Cardiac fibroblast (primary cell): Measurements from ENCODE around the gene ANKZF1.
"Not testable (repeated sequence)": the region's sequence is repeated elsewhere in the genome, so short reads cannot be mapped to it uniquely, and the experiment has no call there.

Experiments
- DNase-seq, 2 donors: peaks; one replicate each; pipeline versions ENCODE4 v3.0.0 to v3.0.0-alpha.2; 2010; ENCODE audit warnings: low read depth in 2 of 2
- H3K4me3 ChIP-seq, 2 donors: replicated peaks in 1 of 2; 1 replicate in 1 of 2; 2 replicates in 1 of 2; pipeline ENCODE4 v1.5.1; 2011; ENCODE audit warnings: low read depth in 2 of 2, low read length in 2 of 2, mild to moderate bottlenecking in 2 of 2, moderate library complexity in 1 of 2
- TF ChIP-seq, protein P1 (sequence below): IDR thresholded peaks from one replicate; pipeline ENCODE4 v1.5.1; 2011; ENCODE audit warnings: low read depth, mild to moderate bottlenecking, low read length, inconsistent platforms

ANKZF1 gene

DNA sequence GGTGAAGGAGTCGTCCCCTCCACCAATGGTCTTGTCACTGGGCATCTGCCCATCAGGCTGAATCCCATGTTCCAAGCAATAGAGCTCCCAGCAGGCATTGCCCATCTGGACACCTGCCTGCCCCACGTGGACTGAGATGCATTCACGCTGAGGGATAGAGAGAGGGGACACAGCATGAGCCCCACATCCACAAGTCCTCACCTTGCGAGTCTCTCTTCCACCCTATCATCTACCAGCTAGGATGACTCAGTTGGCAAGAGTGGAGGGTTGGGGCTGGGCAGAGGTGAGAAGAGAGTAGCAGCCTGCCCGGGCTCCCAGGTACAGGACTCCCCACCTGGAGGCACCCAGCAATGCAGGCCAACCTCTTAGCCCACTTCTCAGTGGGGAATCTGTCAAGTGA, 22.5 kb downstream of the ANKZF1 start:
- DNase-seq, result no peak
- TF ChIP-seq, protein P1, sequence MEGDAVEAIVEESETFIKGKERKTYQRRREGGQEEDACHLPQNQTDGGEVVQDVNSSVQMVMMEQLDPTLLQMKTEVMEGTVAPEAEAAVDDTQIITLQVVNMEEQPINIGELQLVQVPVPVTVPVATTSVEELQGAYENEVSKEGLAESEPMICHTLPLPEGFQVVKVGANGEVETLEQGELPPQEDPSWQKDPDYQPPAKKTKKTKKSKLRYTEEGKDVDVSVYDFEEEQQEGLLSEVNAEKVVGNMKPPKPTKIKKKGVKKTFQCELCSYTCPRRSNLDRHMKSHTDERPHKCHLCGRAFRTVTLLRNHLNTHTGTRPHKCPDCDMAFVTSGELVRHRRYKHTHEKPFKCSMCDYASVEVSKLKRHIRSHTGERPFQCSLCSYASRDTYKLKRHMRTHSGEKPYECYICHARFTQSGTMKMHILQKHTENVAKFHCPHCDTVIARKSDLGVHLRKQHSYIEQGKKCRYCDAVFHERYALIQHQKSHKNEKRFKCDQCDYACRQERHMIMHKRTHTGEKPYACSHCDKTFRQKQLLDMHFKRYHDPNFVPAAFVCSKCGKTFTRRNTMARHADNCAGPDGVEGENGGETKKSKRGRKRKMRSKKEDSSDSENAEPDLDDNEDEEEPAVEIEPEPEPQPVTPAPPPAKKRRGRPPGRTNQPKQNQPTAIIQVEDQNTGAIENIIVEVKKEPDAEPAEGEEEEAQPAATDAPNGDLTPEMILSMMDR, result no peak

DNA sequence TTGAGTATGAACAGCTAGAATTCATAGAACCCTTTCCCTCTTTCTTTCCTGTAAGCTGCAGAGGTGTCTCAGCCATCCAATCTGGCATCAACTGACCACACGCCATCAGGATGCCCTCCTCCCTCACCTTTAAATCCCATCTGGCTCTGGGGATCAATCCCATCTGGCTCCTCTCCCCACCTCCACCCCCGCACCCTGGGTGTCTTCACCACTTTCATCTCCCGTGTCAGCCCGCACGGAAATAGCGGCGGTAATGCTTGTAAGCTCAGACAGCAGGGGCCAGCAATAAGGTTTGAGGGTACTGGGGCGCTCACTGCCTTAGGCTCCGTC, 22.9 kb downstream of the ANKZF1 start:
- peak overlapping the region; percentile 62 to 76 for H3K4me3 ChIP-seq
- TF ChIP-seq, protein P1, result no peak
- no peak for DNase-seq

More for the DNA sequence above, 22.5 kb downstream of the ANKZF1 start:
- H3K4me3 ChIP-seq, result no peak overlapping the region

DNA sequence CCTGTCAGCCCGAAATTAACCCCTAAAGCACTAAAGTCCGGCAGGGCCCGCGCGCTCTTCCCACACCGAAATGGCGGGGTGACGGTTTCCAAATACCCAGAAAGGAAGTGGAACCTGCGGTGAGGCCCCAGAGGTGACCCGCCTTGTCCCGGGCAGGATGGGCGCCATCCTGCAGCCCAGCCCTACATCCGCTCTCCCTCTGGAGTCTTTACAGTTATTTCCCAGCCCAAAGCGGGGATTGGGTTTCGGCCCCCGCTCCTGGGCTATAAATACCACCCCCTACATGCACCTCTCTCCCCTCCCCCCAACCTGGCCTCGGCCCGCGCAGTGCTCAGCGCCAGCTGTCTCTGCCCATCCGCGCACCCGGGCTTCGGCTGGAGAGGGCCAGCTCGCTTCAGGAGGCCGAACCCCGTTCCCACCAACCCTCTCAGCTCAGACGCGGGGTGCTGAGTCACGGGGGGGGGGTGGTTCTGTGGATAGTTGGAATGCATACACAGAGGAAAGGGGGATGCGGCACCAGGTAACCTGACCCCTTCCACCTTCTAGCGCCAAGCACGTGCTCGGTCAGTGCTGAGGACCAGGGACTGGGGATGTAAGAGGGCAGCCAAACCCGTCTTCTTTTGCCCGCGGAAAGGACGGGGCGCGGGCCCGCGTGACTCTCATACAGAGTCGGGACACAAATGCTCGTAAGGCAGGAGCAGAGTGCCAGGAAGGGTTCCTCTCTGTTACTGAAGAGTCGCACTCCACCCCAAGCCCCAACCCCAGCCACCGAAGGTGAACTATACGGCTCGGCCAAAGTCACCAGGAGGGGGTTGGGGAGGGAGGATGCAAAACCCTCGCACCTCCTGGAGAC, 23.5 kb downstream of the ANKZF1 start, which contains the start of gene TUBA4B:
Gene TUBA4B (plus strand): TSS at position 344 of the 853 bp plus-strand sequence. CDS start 165 bp downstream, at position 509.
- peak within 1 kb of the TSS; percentile 62 to 76 for H3K4me3 ChIP-seq
- peak; percentile 26 to 41 for DNase-seq
- TF ChIP-seq, protein P1, result no peak

DNA sequence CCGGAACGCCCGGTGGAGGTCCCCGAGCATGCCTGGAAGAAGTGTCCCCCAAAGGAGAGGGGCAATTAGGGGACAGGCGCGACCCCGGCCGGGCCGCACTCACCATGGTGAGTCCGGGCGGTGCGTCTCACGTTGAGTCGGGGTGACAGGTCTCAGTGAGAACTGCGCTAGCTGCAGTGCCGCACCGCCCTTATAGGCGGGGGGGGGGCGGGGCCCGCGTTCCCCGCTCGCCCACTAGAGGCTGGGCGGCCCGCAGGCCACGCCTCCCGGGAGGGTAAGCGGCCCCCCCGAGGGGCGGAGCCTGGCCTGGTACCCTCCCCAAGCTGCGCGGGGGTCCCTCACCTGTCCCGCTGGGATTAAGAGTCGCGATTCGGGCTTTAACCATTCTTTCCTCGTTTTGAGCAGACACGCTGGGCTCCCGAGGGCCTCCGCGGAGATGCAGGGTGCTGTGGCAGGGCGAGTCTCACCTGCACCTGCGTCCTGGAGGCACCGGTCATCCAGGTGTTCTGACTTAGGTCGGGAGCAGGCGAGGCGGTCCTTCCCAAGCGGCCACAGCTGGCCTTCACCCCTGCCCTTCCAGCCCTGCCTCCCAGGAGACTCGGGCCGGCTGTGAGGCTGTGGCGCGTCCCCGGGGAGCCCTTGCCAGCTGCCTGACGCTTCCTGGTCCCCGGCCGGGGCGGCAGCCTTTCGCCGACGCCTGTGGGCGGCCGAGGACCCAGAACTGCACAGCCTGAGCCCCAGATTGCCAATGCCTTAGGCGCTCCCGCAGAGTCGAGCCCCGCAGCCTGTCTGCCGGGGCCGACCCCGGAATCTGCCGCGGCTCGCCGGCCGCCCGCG, 24.4 kb downstream of the ANKZF1 start, which contains the start of gene TUBA4A:
Gene TUBA4A (minus strand): TSS at position 166 of the 837 bp plus-strand sequence. CDS start 60 bp downstream, at position 106.
- peak within 1 kb of the TSS; percentile 62 to 76 for H3K4me3 ChIP-seq
- TF ChIP-seq, protein P1, result no peak
- DNase-seq, result peak; percentile 46 to 70

DNA sequence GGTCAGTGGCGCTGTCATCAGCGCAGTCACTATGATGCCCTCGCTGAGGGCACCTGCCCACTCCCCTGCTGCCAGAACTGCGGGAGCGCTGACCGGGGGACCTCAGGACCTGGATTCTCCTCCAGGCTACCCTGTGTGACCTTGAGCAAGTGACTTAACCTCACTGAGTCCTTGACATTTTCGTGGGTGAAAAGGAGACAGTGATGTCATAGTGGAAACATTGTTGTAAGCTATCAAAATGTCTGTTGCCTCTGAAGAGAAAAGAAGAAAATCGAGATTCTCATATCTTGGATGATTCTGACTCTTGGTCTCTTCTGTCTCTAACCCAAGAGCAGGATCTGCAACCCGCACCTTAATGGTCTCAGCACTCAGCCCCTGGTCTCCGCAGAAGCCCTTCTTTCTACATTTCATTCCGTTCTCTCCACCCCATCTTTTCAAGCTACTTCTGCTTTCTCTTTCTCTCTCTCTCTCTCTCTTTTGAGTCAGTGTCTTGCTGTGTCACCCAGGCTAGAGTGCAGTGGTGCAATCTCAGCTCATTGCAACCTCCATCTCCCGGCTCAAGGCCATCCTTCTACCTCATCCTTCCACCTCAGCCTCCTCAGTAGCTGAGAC, 25.1 kb downstream of the ANKZF1 start:
- DNase-seq, result peak in 1 of 2 donors; percentile 58
- H3K4me3 ChIP-seq, result peak overlapping the region in 1 of 2 donors; percentile 62
- TF ChIP-seq, protein P1, result no peak

DNA sequence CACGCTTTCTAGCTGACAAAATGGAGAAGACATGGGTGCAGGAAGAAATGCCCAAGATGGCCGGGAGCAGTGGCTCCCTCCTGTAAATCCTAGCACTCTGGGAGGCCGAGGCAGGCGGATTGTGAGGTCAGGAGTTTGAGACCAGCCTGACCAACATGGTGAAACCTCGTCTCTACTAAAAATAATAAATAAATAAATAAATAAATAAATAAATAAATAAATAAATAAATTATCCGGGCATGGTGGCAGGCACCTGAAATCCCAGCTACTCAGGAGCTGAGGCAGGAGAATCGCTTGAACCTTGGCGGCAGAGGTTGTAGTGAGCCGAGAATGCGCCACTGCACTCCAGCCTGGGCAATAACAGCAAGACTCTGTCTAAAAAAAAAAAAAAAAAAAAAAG, 29.3 kb downstream of the ANKZF1 start:
- not testable (repeated sequence) for H3K4me3 ChIP-seq, DNase-seq
